ENCODE measurements around the gene CDK10. TPM values are rescaled to one million over a fixed set of nuclear protein-coding genes. Genes with fewer than 3 reads are reported as not detected.

The CDK10 gene
- total RNA-seq, 1 donor from 2014 or later = 79.6 TPM

DNA sequence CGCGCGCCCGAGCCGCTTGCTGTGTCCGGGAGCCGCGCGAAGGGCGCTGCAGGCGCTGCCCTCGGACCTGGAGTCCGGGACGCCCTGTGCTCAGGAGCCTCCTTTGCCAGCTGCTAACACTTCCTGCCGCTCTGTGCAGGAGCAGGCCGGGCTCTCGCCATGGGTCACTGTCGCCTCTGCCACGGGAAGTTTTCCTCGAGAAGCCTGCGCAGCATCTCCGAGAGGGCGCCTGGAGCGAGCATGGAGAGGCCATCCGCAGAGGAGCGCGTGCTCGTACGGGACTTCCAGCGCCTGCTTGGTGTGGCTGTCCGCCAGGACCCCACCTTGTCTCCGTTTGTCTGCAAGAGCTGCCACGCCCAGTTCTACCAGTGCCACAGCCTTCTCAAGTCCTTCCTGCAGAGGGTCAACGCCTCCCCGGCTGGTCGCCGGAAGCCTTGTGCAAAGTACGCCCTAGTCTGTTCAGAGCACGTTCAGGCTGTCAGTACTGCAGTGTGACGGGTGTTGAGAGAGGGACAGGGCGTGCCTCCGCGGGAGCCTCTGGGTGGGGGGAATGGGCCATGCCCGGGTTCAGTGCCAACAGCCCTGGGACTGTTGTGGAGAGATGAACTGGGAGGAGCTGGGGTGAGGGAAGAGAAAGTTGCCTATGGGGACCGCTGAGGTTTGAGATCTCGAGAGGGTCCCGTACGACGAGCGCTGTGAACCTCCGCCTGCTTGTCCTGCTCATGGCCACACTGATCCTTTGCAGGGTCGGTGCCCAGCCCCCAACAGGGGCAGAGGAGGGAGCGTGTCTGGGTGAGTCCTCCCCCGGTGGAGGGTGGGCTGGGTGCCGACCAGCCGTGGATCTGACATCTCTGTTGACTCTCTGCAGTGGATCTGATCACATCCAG is 36.1 kb downstream of the CDK10 start:
- peak; percentile 51 to 83 for ATAC-seq
- Histone ChIP-seq H3K4me1 (peaks cover 50% of the 10 kb centered on the region), H3K27me3 (ENCODE audit: low read depth) (no peaks in the 10 kb centered on the region), H3K9me3 (no peaks in the 10 kb centered on the region), H3K27ac (peak overlapping the region; percentile 97), H3K4me3 (peak overlapping the region; percentile 90), H3K36me3 (peaks cover 45% of the 10 kb centered on the region)
- peak; percentile 95 for DNase-seq
- intact Hi-C loops (cut with DNase I) = no loop called here
- TF ChIP-seq, protein P1, sequence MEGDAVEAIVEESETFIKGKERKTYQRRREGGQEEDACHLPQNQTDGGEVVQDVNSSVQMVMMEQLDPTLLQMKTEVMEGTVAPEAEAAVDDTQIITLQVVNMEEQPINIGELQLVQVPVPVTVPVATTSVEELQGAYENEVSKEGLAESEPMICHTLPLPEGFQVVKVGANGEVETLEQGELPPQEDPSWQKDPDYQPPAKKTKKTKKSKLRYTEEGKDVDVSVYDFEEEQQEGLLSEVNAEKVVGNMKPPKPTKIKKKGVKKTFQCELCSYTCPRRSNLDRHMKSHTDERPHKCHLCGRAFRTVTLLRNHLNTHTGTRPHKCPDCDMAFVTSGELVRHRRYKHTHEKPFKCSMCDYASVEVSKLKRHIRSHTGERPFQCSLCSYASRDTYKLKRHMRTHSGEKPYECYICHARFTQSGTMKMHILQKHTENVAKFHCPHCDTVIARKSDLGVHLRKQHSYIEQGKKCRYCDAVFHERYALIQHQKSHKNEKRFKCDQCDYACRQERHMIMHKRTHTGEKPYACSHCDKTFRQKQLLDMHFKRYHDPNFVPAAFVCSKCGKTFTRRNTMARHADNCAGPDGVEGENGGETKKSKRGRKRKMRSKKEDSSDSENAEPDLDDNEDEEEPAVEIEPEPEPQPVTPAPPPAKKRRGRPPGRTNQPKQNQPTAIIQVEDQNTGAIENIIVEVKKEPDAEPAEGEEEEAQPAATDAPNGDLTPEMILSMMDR (IDR thresholded peaks at IDR 0.05) = no peak

DNA sequence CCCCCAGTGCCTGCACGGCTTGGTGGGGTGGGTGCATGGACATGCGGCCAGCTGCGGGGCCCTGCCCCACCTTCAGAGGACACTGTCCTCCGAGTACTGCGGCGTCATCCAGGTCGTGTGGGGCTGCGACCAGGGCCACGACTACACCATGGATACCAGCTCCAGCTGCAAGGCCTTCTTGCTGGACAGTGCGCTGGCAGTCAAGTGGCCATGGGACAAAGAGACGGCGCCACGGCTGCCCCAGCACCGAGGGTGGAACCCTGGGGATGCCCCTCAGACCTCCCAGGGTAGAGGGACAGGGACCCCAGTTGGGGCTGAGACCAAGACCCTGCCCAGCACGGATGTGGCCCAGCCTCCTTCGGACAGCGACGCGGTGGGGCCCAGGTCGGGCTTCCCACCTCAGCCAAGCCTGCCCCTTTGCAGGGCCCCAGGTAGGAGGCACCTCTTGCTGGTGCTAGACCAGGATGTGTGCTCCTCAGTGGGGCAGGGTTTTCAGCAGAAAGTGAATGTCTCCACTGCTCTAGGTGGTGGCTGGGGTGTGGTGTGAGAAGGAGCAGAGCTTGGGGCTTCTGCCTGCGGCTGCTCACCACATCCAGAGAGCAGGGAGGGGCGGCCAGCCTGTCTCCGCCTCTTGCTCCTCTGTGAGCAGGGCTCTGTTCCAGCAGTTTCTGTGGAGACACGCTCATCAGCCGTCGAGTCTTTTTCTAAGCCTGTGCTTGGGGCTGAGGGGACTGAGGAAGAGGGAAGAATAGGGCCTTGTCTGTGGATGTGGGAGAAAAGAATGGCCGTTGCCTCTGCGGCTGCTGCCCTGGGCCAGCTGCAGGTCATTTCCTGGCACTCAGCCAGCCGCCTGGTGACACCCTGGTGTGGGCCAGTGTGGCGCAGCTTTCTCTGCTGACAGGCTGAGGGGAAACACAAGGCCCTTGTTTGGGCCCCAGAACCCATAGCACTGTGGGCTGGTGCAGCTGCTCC is 37.1 kb downstream of the CDK10 start:
- Histone ChIP-seq H3K27ac (peak overlapping the region; percentile 97), H3K9me3 (no peaks in the 10 kb centered on the region), H3K4me1 (peaks cover 50% of the 10 kb centered on the region), H3K36me3 (peaks cover 53% of the 10 kb centered on the region), H3K4me3 (peak overlapping the region; percentile 90), H3K27me3 (ENCODE audit: low read depth) (no peaks in the 10 kb centered on the region)
- intact Hi-C loops (cut with DNase I) = no loop called here
- ATAC-seq (no peak), DNase-seq (no peak)
- TF ChIP-seq, protein P1 (IDR thresholded peaks at IDR 0.05) = no peak

DNA sequence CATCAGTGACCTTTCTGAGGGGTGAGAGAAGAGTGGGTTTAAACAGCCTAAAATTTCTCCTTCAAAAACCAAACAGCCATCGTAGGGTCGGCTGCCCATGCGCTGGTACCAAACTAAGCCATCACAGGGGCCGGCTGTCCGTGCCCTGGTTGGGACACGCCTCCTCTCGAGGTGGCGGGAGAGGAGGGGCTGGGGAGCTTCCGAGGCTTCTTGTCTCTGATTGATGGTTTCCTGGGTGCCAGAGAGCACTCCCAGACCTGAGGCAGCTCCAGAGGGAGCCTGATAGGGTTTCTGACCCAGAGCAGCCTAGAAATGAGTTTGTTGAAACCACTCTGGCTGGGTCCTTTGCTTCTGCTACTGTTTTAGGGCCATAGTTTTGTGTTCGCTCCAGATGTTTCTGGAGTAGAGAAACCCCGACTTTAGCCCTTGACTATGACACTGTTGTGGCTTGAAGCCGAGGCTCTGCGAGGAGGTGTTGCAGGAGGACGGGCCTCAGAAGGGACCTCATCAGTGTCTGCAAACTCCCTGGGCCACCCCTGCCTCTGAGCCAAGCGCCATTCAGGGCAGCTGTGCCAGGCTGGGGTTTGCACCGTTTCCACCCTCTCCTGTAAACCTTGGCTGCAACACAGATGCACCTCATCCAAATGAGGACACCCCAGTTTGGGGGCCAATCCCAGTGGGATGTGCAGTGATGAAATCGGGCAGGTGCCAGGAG is 41.1 kb downstream of the CDK10 start:
- no peak for ATAC-seq
- Histone ChIP-seq H3K27ac (no peak overlapping the region), H3K4me3 (no peak overlapping the region), H3K4me1 (peaks cover 31% of the 10 kb centered on the region), H3K9me3 (no peaks in the 10 kb centered on the region), H3K27me3 (ENCODE audit: low read depth) (no peaks in the 10 kb centered on the region), H3K36me3 (peaks cover 93% of the 10 kb centered on the region)
- no peak for DNase-seq
- TF ChIP-seq, protein P1 (IDR thresholded peaks at IDR 0.05) = no peak
- intact Hi-C loops (cut with DNase I) = no loop called here

DNA sequence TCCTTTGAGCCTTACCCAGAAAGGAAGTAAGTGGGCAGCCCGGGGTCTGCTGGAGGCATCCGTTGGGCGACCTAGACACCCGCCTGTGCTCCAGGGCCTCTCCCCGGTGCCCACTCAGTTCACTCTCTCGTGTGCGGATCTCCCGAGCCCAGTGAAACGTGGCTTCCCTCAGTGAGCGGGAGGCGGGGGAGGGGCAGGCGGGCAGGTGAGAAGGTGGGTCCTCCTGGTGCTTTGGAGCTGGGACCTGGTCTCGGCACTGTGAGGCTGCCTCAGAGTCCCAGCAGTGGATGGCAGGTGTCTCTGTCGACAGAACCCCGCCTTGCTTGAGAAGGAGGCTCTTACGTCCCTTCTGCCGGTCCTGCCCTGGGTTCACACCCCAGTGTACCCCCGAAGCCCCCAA is 42.8 kb downstream of the CDK10 start:
- H3K36me3 ChIP-seq = peaks cover 92% of the 10 kb centered on the region
- intact Hi-C loops (cut with DNase I) = no loop called here
- TF ChIP-seq, protein P1 (IDR thresholded peaks at IDR 0.05) = no peak
- ATAC-seq (no peak), DNase-seq (no peak)
- H3K4me1 ChIP-seq = peaks cover 13% of the 10 kb centered on the region
- no peak overlapping the region for H3K27ac ChIP-seq
- H3K4me3 ChIP-seq = no peak overlapping the region
- H3K27me3 ChIP-seq (ENCODE audit: low read depth) = no peaks in the 10 kb centered on the region
- H3K9me3 ChIP-seq = no peaks in the 10 kb centered on the region

Data from lower lobe of right lung (tissue), 2 donors.